Liver (tissue), 9 donors: ENCODE measurements around the gene TRIM26. TPM values are rescaled to one million over a fixed set of nuclear protein-coding genes. Genes with fewer than 3 reads are reported as not detected.

ENCODE experiments used
- DNase-seq: peaks from one replicate; pipeline ENCODE4 v3.0.0-alpha.2; 2017; ENCODE audit warnings: low spot score
- H3K27ac ChIP-seq, 2 donors: one replicate each; pipeline ENCODE4 v1.7.0; 2013; ENCODE audit warnings: inconsistent platforms in 2 of 2, low read length in 2 of 2, control low read depth in 1 of 2, low read depth in 1 of 2, mild to moderate bottlenecking in 1 of 2
- H3K27me3 ChIP-seq, 4 donors: one replicate each; pipeline versions ENCODE4 v1.6.1 to v1.7.0; 2013; ENCODE audit warnings: low read length in 3 of 4, inconsistent platforms in 1 of 4, mild to moderate bottlenecking in 1 of 4, moderate library complexity in 1 of 4; ENCODE audit not compliant: control insufficient read depth in 4 of 4, insufficient read depth in 4 of 4
- H3K36me3 ChIP-seq, 4 donors: one replicate each; pipeline versions ENCODE4 v1.6.1 to v1.7.0; 2013; ENCODE audit warnings: low read length in 3 of 4, mild to moderate bottlenecking in 3 of 4, low read depth in 1 of 4, moderate library complexity in 1 of 4; ENCODE audit not compliant: control insufficient read depth in 4 of 4, insufficient read depth in 3 of 4
- H3K4me1 ChIP-seq, 4 donors: one replicate each; pipeline versions ENCODE4 v1.6.1 to v1.7.0; 2013; ENCODE audit warnings: low read length in 3 of 4, mild to moderate bottlenecking in 3 of 4, moderate library complexity in 1 of 4; ENCODE audit not compliant: control insufficient read depth in 4 of 4, insufficient read depth in 4 of 4
- H3K4me3 ChIP-seq, 3 donors: one replicate each; pipeline versions ENCODE4 v1.6.1 to v1.7.0; 2013; ENCODE audit warnings: low read length in 3 of 3, control low read depth in 1 of 3, low read depth in 1 of 3, mild to moderate bottlenecking in 1 of 3
- H3K9ac ChIP-seq, 2 donors: one replicate each; pipeline ENCODE4 v1.7.0; 2013; ENCODE audit warnings: low read length in 2 of 2, mild to moderate bottlenecking in 2 of 2, moderate library complexity in 2 of 2, control low read depth in 1 of 2, low read depth in 1 of 2
- H3K9me3 ChIP-seq, 4 donors: one replicate each; pipeline versions ENCODE4 v1.6.1 to v1.7.0; 2013; ENCODE audit warnings: low read length in 3 of 4; ENCODE audit not compliant: control insufficient read depth in 4 of 4
- EGR1 ChIP-seq, 2 donors: IDR thresholded peaks; 2 replicates each; pipeline ENCODE4 v1.6.1; 2016 to 2018; ENCODE audit warnings: antibody characterized with exemption in 2 of 2, low read depth in 2 of 2
- FOXA1 ChIP-seq: IDR thresholded peaks from 2 replicates; pipeline ENCODE4 v1.6.1; 2016; ENCODE audit warnings: antibody characterized with exemption
- FOXA2 ChIP-seq: IDR thresholded peaks from 2 replicates; pipeline ENCODE4 v1.6.1; 2016; ENCODE audit warnings: antibody characterized with exemption
- GABPA ChIP-seq, 2 donors: IDR thresholded peaks in 1 of 2; conservative IDR thresholded peaks in 1 of 2; 2 replicates each; pipeline ENCODE4 v1.6.1; 2016; ENCODE audit warnings: antibody characterized with exemption in 2 of 2, mild to moderate bottlenecking in 1 of 2, moderate library complexity in 1 of 2
- HNF4A ChIP-seq, 2 donors: conservative IDR thresholded peaks; 2 replicates each; pipeline ENCODE4 v1.6.1; 2016; ENCODE audit warnings: antibody characterized with exemption in 2 of 2, mild to moderate bottlenecking in 2 of 2
- HNF4G ChIP-seq: IDR thresholded peaks from 2 replicates; pipeline ENCODE4 v1.6.1; 2016; ENCODE audit warnings: antibody characterized with exemption
- JUND ChIP-seq, 2 donors: IDR thresholded peaks; 2 replicates each; pipeline ENCODE4 v1.6.1; 2016; ENCODE audit warnings: antibody characterized with exemption in 2 of 2
- NR2F2 ChIP-seq: IDR thresholded peaks from 2 replicates; pipeline ENCODE4 v1.6.1; 2016; ENCODE audit warnings: antibody characterized with exemption
- RAD21 ChIP-seq, 2 donors: IDR thresholded peaks; 2 replicates each; pipeline ENCODE4 v1.6.1; 2016; ENCODE audit warnings: antibody characterized with exemption in 2 of 2, mild to moderate bottlenecking in 2 of 2
- RXRA ChIP-seq, 2 donors: IDR thresholded peaks; 2 replicates each; pipeline ENCODE4 v1.6.1; 2017 to 2018; ENCODE audit warnings: antibody characterized with exemption in 2 of 2, mild to moderate bottlenecking in 1 of 2
- SP1 ChIP-seq: IDR thresholded peaks from 2 replicates; pipeline ENCODE4 v1.6.1; 2018; ENCODE audit warnings: antibody characterized with exemption, mild to moderate bottlenecking
- TAF1 ChIP-seq: conservative IDR thresholded peaks from 2 replicates; pipeline ENCODE4 v1.6.1; 2016; ENCODE audit warnings: antibody characterized with exemption, mild to moderate bottlenecking
- YY1 ChIP-seq: IDR thresholded peaks from 2 replicates; pipeline ENCODE4 v1.6.1; 2016; ENCODE audit warnings: antibody characterized with exemption, mild to moderate bottlenecking
- WGBS: extraction: QIAGEN DNeasy Blood & Tissue Kit; methylation state at CpG from one replicate; pipeline ENCODE4 v1.1.7; 2013; 5-methylcytosine and 5-hydroxymethylcytosine counted together
- polyA plus RNA-seq, 2 donors: library from polyadenylated mRNA; stranded (reverse) in 1 of 2; unstranded in 1 of 2; fragments of 200-250 nt in 1 of 2; fragments of >200 nt in 1 of 2; fragmentation: Nextera tagmentation in 1 of 2; extraction: Ambion mirVana in 1 of 2; gene quantifications; one replicate each; pipeline versions ENCODE4 v1.2.1 to v1.2.3, GENCODE V29; 2013 to 2015
- total RNA-seq, 2 donors: library from RNA; depleted of rRNA; stranded (reverse); fragments of >200 nt; gene quantifications; one replicate each; pipeline ENCODE4 v1.2.3, GENCODE V29; 2014
- TF ChIP-seq, protein P1 (sequence below): IDR thresholded peaks from 2 replicates; pipeline ENCODE4 v1.6.1; 2016; ENCODE audit warnings: antibody characterized with exemption
- TF ChIP-seq, protein P2 (sequence below): IDR thresholded peaks from 2 replicates; pipeline ENCODE4 v1.6.1; 2016; ENCODE audit warnings: antibody characterized with exemption
- TF ChIP-seq, protein P3 (sequence below): IDR thresholded peaks from 2 replicates; pipeline ENCODE4 v1.6.1; 2016; ENCODE audit warnings: antibody characterized with exemption
- TF ChIP-seq, protein P4 (sequence below): fragments of 150-350 bp; IDR thresholded peaks from 2 replicates; pipeline ENCODE4 v1.5.1; 2017; ENCODE audit warnings: improper control_type of control experiment, low read depth, low read length; ENCODE audit not compliant: missing input control
- TF ChIP-seq, protein P5 (sequence below): IDR thresholded peaks from 2 replicates; pipeline ENCODE4 v1.6.1; 2016; ENCODE audit warnings: antibody characterized with exemption, mild to moderate bottlenecking
- donor health status: healthy.
- donor health status: healthy.
- donor health status: healthy.
- donor health status: healthy.
- donor health status: healthy.

TRIM26 gene
- total and polyA plus RNA-seq, 4 donors = 14.9 to 50.1 (median 23.9) TPM

DNA sequence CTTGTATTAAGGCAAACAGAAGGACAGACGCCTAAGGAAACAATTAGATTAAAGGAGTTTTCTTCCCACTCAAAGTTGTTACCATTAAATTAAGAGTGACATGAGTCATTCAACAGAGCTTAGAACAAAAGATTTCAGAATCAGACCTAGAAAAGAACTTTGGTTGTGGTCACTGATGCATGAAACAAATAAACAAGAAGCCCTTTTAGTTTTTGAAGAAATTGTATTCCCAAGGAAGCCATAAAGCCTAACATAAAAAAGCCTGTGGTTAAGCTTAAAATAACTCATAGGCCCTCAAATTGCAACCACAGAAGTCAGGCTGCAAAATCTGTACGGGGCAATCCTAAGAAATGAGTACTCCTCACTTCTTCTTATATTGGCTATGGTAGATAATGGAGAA lies 17.9 kb upstream of the TRIM26 start:
- no peaks in the 10 kb centered on the region for H3K4me1 ChIP-seq
- no peak for DNase-seq
- no peaks in the 10 kb centered on the region for H3K36me3 ChIP-seq
- TF ChIP-seq, protein P1, sequence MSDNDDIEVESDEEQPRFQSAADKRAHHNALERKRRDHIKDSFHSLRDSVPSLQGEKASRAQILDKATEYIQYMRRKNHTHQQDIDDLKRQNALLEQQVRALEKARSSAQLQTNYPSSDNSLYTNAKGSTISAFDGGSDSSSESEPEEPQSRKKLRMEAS = no peak
- no peak for TF ChIP-seq RXRA (IDR thresholded peaks at IDR 0.05)
- TF ChIP-seq GABPA (IDR thresholded peaks at IDR 0.05 in 1 of 2, conservative IDR thresholded peaks at IDR 0.05 in 1 of 2) = no peak
- TF ChIP-seq FOXA1 = no peak
- no peak for TF ChIP-seq TAF1
- TF ChIP-seq JUND (IDR thresholded peaks at IDR 0.05) = no peak
- no peak for TF ChIP-seq SP1
- TF ChIP-seq RAD21 (IDR thresholded peaks at IDR 0.05) = no peak
- TF ChIP-seq, protein P2, sequence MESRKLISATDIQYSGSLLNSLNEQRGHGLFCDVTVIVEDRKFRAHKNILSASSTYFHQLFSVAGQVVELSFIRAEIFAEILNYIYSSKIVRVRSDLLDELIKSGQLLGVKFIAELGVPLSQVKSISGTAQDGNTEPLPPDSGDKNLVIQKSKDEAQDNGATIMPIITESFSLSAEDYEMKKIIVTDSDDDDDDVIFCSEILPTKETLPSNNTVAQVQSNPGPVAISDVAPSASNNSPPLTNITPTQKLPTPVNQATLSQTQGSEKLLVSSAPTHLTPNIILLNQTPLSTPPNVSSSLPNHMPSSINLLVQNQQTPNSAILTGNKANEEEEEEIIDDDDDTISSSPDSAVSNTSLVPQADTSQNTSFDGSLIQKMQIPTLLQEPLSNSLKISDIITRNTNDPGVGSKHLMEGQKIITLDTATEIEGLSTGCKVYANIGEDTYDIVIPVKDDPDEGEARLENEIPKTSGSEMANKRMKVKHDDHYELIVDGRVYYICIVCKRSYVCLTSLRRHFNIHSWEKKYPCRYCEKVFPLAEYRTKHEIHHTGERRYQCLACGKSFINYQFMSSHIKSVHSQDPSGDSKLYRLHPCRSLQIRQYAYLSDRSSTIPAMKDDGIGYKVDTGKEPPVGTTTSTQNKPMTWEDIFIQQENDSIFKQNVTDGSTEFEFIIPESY = no peak
- TF ChIP-seq HNF4G = no peak
- no peak for TF ChIP-seq HNF4A (conservative IDR thresholded peaks at IDR 0.05)
- no peak for TF ChIP-seq EGR1 (IDR thresholded peaks at IDR 0.05; ENCODE audit: low read depth in 2 of 2)
- TF ChIP-seq, protein P3, sequence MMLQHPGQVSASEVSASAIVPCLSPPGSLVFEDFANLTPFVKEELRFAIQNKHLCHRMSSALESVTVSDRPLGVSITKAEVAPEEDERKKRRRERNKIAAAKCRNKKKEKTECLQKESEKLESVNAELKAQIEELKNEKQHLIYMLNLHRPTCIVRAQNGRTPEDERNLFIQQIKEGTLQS = no peak
- no peak for TF ChIP-seq NR2F2
- TF ChIP-seq YY1 = no peak
- TF ChIP-seq, protein P4, sequence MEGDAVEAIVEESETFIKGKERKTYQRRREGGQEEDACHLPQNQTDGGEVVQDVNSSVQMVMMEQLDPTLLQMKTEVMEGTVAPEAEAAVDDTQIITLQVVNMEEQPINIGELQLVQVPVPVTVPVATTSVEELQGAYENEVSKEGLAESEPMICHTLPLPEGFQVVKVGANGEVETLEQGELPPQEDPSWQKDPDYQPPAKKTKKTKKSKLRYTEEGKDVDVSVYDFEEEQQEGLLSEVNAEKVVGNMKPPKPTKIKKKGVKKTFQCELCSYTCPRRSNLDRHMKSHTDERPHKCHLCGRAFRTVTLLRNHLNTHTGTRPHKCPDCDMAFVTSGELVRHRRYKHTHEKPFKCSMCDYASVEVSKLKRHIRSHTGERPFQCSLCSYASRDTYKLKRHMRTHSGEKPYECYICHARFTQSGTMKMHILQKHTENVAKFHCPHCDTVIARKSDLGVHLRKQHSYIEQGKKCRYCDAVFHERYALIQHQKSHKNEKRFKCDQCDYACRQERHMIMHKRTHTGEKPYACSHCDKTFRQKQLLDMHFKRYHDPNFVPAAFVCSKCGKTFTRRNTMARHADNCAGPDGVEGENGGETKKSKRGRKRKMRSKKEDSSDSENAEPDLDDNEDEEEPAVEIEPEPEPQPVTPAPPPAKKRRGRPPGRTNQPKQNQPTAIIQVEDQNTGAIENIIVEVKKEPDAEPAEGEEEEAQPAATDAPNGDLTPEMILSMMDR = no peak
- TF ChIP-seq, protein P5, sequence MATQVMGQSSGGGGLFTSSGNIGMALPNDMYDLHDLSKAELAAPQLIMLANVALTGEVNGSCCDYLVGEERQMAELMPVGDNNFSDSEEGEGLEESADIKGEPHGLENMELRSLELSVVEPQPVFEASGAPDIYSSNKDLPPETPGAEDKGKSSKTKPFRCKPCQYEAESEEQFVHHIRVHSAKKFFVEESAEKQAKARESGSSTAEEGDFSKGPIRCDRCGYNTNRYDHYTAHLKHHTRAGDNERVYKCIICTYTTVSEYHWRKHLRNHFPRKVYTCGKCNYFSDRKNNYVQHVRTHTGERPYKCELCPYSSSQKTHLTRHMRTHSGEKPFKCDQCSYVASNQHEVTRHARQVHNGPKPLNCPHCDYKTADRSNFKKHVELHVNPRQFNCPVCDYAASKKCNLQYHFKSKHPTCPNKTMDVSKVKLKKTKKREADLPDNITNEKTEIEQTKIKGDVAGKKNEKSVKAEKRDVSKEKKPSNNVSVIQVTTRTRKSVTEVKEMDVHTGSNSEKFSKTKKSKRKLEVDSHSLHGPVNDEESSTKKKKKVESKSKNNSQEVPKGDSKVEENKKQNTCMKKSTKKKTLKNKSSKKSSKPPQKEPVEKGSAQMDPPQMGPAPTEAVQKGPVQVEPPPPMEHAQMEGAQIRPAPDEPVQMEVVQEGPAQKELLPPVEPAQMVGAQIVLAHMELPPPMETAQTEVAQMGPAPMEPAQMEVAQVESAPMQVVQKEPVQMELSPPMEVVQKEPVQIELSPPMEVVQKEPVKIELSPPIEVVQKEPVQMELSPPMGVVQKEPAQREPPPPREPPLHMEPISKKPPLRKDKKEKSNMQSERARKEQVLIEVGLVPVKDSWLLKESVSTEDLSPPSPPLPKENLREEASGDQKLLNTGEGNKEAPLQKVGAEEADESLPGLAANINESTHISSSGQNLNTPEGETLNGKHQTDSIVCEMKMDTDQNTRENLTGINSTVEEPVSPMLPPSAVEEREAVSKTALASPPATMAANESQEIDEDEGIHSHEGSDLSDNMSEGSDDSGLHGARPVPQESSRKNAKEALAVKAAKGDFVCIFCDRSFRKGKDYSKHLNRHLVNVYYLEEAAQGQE = no peak
- TF ChIP-seq FOXA2 = no peak
- no peak overlapping the region for H3K4me3 ChIP-seq
- no peaks in the 10 kb centered on the region for H3K27me3 ChIP-seq
- H3K27ac ChIP-seq = no peak overlapping the region
- no peak overlapping the region for H3K9ac ChIP-seq
- WGBS = 82% methylated on average over 2 of the region's 2 CpGs
- H3K9me3 ChIP-seq = no peaks in the 10 kb centered on the region
